Choroid plexus epithelial cell (primary cell): ENCODE data around the gene MAPK1.
"Not testable (repeated sequence)": the region's sequence is repeated elsewhere in the genome, so short reads cannot be mapped to it uniquely, and the experiment has no call there.

Experiments used
- DNase-seq: peaks from one replicate; pipeline ENCODE4 v3.0.0-alpha.2; 2010; ENCODE audit warnings: low read depth
- H3K4me3 ChIP-seq: 2 replicates; pipeline ENCODE4 v1.5.1; 2011; ENCODE audit warnings: low read depth, mild to moderate bottlenecking, control low read depth, low read length, moderate library complexity
- CTCF ChIP-seq: conservative IDR thresholded peaks from 2 replicates; pipeline ENCODE4 v1.5.1; 2011; ENCODE audit warnings: low read depth, mild to moderate bottlenecking, control low read depth, inconsistent platforms, low read length, moderate library complexity

Gene MAPK1

GRCh38 chr22:21889251-21889990, 22.0 kb upstream of the MAPK1 start:
- TF ChIP-seq CTCF = no peak
- no peak overlapping the region for H3K4me3 ChIP-seq
- DNase-seq = no peak

GRCh38 chr22:21887841-21888240, 20.4 kb upstream of the MAPK1 start:
- H3K4me3 ChIP-seq = no peak overlapping the region
- DNase-seq = no peak
- TF ChIP-seq CTCF = no peak

GRCh38 chr22:21883930-21884329, 16.5 kb upstream of the MAPK1 start:
- DNase-seq, H3K4me3 ChIP-seq: not testable (repeated sequence)

GRCh38 chr22:21882754-21883333, 15.4 kb upstream of the MAPK1 start:
- DNase-seq, H3K4me3 ChIP-seq: not testable (repeated sequence)

- TF ChIP-seq CTCF = no peak
- no peak for DNase-seq
- H3K4me3 ChIP-seq = no peak overlapping the region
Measured at GRCh38 chr22:21881841-21882753, 14.7 kb upstream of the MAPK1 start.

GRCh38 chr22:21876486-21877176, 9.2 kb upstream of the MAPK1 start:
- H3K4me3 ChIP-seq = no peak overlapping the region
- no peak for TF ChIP-seq CTCF
- DNase-seq = peak; percentile 82

- not testable (repeated sequence) for DNase-seq, H3K4me3 ChIP-seq
Measured at GRCh38 chr22:21874953-21875352, 7.5 kb upstream of the MAPK1 start.

GRCh38 chr22:21873619-21874018, 6.2 kb upstream of the MAPK1 start:
- no peak for TF ChIP-seq CTCF
- no peak overlapping the region for H3K4me3 ChIP-seq
- DNase-seq = no peak

- H3K4me3 ChIP-seq, DNase-seq: not testable (repeated sequence)
Measured at GRCh38 chr22:21872741-21873140, 5.3 kb upstream of the MAPK1 start.
